DMS153 (cell line): ENCODE measurements around the gene MAB21L4.

Source experiments
- DNase-seq: peaks from one replicate; lab custom pipeline; 2025; lab: John Stamatoyannopoulos, UW

Gene MAB21L4

DNA sequence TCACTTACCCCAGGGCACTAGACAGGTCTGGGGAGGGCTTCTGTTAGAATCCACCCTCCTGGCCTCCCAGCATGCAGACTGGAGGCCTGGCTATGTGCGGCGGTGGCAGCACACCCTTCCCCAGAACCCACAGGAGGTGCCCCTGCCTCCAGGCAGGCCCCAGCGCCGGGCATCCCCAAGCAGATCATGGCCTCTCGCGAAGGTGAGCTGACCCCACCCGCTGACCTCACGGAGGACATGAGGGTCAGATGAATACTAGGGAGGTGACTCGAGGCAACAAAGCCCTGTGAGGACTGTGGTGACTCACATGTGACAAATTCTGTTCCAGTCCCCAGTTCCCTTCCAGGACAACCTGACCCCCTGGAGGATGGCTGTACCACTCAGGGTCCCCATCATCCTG lies 1.9 kb downstream of the MAB21L4 start:
- DNase-seq: no peak

GRCh38 chr2:240893363-240893844 lies 2.6 kb downstream of the MAB21L4 start:
- DNase-seq: no peak

DNA sequence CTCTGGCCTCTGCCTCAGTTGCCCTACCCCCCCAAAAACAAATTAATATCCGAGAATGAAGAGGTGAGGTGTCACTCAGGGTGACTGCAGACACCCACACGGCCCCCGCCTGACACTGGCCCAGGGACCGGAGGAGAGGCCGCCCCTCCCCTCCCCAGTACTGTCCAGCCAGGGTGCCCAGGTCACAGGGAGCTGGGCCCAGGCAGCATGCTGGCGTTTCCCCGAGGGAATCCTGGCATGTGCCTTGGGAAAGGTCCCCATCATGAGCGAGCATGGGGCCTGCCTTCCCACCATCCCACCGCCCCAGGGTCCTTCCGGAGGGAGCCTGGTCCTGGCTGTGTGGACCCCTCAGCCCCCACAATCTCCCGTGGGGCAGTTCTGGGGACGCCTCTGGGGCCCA lies 3.0 kb downstream of the MAB21L4 start:
- no peak for DNase-seq

DNA sequence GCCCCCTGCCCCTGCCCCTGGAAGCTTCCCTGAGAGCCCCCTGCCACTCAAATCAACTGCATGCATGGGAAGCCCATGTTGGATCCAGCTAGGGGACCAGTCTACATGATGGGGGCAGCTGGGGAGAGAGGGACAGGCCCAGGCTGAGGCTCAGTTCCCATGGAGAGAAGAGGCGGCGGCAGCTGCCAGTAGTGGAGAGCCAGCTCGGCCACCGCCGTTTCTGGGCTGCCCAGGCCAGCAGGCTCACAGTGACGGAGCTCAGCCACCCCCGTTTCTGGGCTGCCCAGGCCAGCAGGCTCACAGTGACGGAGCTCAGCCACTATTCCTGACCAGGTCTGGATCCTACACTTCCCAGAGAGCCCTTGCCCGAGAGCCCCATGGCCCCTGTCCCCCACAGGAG lies 3.6 kb downstream of the MAB21L4 start:
- DNase-seq: no peak

DNA sequence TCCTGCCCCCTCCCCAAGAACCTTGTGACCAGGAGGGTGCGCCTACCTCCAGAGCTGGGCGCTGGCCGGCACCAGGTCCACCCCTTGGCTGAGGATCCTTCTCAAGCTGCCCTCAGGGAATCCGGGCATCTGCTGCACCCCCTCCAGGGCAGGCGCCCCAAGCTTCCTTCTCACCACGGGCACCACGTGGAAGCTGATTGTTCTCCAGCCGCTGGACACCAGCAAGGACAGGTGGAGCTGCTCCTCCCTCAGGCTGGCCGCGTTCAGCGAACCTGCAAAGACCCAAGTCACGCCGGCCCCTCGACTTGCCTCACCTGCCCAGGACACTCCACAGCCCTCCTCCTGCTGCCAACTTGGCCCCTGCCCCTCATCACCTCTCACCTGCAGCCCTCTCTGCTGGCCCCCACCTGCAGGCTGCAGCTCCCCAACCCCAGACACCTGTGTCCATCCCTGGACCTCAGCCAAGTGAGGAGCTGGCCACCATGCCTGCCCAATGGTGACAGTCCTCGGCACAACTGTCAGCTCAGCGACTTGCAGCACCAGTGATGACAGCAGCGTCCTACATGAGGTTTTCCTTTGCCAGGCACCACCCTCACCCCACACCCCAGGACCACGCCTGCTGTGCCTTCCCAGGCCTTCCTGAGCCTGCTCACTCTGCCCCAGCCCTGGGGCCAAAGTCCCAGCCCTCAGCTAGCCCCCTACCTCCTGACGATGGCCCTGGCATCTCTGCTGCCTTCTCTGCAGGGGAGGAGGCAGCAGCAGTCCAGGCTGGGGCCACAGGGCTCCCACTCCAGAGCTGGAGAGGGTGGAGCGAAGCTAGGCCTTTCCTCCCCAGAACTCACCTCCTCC lies 4.2 kb downstream of the MAB21L4 start:
- no peak for DNase-seq

DNA sequence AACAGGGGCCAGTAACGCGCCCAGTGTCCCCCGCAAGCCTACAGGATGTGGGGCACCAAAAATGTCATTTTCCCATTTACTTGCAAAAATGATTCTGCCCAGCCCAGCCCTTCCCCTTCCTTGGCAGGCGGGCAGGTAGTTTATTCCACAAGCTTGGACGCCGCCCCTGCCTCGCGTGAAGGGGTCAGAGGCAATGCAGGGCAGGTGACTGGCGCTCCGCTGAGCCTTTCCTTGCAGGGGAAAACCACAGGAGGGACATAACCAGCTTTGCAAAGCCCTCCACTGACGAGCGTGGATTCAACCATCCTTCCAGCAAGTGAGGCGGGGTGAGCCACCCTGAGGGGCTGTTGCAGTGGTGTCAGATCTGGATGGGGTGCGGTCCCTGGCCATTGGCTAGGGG lies 5.3 kb downstream of the MAB21L4 start:
- DNase-seq: no peak

DNA sequence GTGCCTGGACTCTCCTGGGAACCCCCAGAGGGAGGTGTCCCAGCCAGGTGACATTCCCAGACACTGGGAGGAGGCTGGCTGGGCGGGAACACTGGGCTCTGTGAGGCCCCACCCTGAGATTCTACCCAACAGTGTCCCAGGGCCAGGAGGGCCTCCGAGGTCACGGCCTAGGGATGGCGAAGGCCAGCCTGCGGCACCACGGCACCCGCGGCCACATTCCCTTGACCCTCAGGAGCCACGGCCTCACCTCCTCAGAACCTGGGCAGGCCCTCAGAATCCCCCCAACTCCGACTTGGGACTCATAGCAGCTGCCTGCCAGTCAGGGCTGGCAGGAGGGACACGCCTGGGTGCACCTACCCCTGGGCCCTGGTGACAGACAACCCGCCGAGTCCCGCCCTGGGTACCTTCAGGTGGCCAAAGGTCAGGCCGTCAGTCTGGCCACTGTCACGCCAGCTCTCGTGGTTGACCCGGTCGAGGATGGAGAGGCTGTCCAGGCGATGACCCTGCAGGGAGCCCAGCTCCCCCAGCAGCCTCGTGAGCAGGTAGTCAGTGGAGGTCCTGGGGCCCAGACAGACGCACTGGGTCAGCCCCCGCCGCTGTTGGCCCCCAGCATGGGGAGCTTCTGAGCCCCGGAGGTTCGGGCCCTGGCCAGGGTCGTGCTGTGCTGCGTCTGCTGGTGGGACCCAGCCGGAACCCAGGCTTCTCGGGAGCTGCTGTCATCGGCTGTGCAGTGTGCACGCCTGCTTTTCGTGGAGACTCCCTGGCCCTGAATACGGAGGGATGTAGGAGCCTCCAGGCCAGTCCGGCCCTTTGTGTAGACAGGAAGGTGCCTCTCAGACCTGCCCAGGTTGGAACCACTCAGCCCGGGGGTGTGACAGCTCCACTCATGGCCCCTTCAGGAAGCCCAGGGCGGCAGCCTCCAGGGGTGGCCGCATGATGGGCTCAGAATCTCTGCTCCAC lies 6.1 kb downstream of the MAB21L4 start:
- no peak for DNase-seq

DNA sequence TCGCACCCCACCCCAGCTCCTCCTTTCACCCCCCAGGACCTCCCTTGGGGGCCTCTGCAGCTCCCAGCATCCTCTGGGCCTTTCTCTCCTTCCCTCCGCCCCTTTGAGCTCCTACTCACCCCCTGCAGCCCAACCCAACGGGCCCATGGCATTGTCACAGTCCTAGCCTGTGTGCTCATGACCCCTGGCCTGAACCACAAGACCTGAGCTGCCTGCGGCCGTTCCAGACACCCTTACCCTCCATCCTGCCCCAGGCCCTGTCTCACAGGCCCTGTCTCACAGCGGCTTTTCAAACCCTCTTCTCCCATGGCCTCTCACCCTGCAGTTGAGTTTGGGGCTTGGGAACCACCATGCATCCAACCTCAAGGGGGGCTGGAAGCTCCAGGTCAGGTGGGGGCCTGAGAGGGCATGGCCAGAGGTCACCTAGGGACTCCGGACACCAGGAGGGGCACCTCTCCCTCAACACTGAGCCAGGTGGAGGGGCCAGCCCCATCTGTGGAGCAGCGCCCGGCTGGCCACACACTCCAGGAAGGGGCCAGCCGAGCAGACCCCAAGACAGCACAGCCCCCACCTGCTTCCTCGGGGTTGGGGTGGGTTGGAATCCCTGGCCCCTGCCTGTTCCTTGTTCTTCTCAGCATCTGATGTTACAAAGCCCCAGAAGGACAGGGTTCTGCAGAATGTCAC lies 6.9 kb downstream of the MAB21L4 start:
- DNase-seq: no peak

DNA sequence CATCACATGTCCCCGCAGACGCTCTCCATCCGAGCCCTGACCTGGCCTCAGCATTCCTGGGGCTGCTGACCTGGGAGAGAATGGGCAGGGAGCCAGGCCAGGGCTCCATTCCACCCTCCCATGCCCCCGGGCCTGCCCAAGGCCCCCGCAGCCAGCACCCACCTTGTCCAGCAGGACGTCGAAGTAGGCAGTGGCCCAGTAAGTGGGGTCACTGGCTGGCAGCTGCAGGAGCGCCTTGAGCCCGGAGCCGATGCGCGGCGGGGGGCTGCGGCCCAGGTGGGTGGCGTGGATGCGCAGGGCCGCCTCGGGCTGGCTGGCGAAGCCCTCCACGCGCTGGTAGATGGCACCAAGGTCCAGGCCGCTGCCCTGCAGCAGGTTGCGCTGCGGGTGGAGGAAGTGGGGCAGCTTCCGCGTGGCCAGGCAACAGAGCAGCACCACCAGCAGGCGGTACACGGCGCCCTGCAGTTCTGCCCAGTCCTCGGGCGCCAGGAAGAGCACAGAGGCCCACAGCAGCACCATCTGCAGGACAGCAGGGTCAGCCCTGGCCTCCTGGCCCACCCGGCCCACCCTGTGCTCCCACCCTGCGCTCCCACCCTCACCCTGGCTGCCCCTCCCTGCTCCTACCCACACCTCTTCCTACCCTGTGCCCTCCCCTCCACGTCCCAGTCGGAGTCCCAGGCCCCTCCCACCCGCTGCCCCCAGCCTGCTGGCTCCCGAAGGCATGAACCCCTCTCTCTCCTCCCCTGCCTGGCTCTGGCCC lies 7.6 kb downstream of the MAB21L4 start:
- DNase-seq: no peak

DNA sequence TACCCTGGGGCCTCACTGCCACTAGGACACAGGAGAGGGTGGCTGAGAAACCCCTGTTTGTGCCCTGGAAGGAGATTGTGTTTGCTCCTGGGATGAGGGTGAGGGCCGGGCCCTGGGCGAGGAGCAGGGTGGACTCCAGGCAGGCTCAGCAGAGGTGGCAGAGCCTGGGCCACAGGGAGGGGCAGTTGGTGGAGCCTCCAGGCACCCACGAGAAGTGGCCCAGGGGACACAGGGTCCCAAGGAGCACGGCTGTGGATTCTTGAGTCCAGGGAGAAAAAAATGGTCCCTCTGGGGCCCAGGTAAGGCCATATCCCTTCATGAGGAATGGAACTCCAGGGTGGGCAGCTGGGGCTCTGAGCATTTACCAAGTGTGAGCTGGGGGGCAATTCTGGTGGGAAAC lies 8.3 kb downstream of the MAB21L4 start:
- DNase-seq: no peak

GRCh38 chr2:240886678-240887609 lies 9.0 kb downstream of the MAB21L4 start:
- DNase-seq: no peak

GRCh38 chr2:240886023-240886565 lies 9.9 kb downstream of the MAB21L4 start:
- no peak for DNase-seq

DNA sequence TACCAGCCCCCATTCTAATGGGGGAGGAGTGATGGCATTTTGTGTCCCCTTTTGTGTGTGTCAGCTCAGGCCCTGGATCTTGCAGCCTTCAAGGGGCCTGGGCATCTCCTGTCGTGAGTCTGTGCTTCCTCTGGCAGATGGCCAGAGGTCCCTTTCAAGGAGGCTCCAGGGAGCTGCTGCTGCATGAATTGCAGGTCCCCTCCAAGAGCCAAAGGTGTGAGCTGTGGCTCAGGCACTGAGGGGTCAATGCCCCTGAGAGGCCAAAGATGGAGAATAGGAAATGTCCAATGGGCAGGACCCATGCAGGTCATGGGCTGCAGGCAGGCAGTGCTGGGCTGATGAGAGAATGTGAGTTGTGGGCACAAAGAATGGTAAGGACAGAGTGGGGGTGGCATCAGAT lies 10.4 kb downstream of the MAB21L4 start:
- no peak for DNase-seq

- no peak for DNase-seq
Observed at GRCh38 chr2:240884745-240885144, 11.2 kb downstream of the MAB21L4 start.

GRCh38 chr2:240884221-240884620 lies 11.7 kb downstream of the MAB21L4 start:
- no peak for DNase-seq

DNA sequence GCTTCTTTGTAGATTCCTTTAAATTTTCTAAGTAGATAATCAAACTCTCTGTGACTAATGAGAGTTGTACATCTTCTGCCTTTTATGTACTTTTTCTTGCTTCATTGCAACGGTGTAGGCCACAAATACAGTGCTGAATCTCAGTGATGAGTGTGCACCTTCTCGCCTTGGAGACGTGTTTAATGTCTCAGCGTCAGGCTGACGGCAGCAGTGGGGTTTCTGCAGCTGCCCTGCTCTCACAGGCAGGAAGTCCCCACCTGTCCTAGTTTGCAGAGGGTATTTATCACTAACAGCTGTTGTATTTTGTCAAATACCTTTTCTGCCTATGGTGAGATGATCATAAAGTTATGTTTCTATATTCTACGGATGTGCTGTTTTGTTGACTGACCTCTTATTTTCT lies 14.0 kb downstream of the MAB21L4 start:
- peak; percentile 81 for DNase-seq

GRCh38 chr2:240879105-240879504 lies 16.9 kb downstream of the MAB21L4 start:
- DNase-seq: no peak

GRCh38 chr2:240878341-240878936 lies 17.5 kb downstream of the MAB21L4 start:
- no peak for DNase-seq

DNA sequence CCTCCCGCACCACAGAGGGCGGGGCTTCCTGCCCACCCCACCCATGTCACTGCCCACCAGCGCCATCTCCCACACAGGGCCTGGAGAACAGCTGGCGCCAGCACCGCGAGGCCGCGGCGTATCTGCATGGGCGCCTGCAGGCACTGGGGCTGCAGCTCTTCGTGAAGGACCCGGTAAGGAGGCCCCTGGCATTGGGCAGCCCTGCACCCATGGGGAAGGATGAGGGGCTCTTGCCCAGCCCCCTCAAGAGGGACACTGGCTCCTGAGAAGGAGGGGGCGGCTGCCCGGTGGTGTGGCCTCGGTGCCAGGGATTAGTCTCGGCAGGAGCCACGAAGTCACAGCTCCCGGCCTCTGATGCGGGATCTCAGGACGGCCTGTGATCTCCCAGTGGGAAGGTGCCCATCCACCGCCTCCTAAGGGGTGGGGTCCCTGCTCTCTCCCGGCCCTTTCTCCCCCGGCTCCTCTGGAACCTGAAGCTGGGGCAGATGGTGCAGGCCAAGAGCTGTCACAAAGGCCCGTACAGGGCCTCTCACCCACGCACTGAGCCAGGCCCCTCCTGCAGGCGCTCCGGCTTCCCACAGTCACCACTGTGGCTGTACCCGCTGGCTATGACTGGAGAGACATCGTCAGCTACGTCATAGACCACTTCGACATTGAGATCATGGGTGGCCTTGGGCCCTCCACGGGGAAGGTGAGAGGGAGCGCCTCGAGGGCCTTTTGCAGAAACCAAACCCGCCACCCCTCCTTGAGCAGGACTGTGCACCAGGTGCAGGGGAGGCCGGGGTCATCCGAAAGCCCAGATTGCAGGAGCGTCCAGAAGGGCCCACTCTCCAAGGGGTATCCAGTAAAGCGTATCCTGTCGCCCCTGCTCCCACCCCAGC lies 18.3 kb downstream of the MAB21L4 start:
- DNase-seq: no peak
